ENCODE measurements around the gene SLC40A1.

The SLC40A1 gene

DNA sequence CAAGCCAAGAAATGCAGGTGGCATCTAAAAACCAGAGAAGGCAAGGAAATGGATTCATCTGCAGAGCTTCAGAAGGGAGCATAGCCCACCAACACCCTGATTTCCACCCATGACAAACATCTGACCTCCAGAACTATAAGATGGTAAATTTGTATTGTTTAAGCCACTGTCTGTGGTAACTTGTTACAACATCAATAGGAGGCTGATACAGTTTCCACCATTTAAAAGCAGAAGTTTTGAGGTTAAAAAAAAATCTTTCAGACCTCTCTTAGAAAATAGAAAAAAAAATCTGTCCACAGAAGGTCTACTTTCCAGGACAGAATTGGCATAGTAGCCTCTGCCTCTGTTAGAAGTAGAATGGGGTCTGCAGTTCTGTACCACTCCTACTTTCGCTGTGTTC, 37.2 kb downstream of the SLC40A1 start:
- DNase-seq (ENCODE audit: low read depth in 3 of 3, low spot score in 1 of 3), result no peak

DNA sequence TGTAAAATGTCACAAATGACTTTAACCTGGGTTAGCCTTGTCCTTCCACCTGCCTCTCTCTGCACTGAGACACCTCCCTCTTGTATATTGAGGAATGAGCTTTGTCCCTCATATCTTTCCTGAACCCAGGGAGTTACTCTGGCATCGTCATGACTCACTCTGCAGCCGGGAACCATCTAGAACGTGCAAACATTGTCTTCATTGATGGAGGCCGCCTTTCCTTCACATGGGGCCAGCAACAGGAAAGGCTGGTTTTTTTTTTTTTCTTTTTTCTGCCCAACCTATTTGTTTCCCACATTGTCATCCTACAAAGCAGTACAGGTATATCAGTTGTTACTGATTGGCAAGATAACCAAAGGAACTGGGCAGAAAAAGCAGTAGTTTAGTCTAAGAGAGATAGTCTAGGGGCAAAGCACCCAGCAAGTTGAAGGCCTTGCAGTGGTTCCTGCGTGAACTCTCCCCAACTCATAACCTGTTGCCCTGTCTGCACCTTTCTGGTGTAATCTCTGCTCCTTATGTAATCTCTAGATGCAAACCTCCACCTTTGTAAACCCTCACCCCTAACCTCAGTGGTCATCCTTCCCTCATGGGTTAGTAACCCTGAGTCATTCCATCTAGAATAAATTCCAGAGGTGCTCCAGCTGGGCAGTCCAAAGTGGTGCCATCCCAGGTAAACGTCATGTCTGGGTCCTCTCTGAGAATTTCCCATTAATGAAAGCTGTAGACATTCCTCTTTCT, 38.3 kb downstream of the SLC40A1 start:
- no peak for DNase-seq (ENCODE audit: low read depth in 3 of 3, low spot score in 1 of 3)

DNA sequence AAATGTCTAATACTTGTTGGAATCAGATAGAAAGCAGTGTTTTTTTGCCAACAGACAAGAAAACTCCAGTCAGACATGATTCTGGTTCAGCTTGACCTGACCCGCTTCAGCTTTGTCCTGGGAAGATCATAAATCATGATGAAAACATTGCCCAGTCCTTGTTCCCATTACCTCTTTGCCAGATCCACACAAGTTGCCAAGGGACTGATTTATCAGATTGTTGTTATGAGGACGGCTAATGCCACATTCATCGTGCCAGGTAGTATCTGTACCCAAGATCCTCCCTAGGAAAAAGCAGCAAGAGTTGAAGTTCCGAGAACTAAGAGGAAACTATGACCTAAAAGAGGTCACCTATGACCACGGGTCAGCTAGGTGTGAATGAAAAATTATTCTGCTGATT, 39.0 kb downstream of the SLC40A1 start:
- no peak for DNase-seq (ENCODE audit: low read depth in 3 of 3, low spot score in 1 of 3)

DNA sequence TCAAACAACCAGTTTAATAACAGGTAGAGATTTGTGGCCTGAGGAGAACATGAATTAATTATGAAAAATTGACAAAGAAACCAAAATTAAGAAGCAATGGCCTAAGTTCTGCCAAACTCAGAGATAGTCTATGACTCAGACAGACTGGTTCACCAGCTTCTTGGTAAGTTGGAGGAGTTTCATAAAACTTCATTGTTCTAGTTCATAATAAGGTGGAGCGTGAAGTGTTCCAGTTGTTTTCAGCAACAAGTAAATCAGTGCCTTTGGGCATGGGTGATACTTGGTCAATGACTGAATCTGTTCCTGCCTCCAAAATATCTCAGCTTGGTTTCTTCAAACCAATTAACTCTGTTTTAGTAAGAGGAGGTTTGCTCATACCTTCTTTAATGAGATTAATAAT, 40.0 kb downstream of the SLC40A1 start:
- DNase-seq (ENCODE audit: low read depth in 3 of 3, low spot score in 1 of 3), result no peak

DNA sequence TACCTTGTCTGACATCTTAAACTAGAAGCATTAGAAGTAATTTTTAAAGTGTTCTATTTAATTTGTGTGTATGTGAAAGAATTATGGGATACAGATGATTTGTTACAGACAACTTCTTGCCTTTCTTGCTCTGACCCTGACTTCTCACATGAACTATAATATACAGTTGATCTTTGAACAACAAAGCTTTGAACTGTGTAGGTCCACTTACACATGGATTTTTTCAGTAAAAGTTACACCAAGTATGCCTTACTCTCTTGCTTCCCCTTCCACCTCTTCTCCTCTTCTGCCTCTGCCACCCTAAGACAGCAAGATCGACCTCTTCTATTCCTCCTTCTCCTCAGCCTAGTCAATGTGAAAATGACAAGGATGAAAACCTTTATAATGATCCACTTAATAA, 42.2 kb downstream of the SLC40A1 start:
- no peak for DNase-seq (ENCODE audit: low read depth in 3 of 3, low spot score in 1 of 3)

DNA sequence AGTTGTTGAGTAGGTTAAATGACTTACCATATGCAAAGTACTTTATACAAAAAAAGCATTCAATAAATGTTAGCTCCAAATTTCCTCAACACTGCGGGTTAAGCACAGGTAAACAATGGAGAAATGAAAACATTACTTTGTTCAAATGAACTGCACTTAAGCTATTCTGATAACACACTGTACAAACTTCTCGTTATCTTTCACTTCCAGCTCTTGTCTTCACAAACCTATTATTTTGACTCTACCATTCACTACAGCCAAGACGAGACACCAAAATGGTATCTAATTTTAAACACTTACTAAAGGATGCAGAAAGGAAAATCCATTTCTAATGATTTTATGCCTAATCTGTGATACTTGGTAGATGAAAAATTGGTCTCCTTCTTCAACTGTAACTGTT, 43.8 kb downstream of the SLC40A1 start:
- DNase-seq (ENCODE audit: low read depth in 3 of 3, low spot score in 1 of 3), result no peak

DNA sequence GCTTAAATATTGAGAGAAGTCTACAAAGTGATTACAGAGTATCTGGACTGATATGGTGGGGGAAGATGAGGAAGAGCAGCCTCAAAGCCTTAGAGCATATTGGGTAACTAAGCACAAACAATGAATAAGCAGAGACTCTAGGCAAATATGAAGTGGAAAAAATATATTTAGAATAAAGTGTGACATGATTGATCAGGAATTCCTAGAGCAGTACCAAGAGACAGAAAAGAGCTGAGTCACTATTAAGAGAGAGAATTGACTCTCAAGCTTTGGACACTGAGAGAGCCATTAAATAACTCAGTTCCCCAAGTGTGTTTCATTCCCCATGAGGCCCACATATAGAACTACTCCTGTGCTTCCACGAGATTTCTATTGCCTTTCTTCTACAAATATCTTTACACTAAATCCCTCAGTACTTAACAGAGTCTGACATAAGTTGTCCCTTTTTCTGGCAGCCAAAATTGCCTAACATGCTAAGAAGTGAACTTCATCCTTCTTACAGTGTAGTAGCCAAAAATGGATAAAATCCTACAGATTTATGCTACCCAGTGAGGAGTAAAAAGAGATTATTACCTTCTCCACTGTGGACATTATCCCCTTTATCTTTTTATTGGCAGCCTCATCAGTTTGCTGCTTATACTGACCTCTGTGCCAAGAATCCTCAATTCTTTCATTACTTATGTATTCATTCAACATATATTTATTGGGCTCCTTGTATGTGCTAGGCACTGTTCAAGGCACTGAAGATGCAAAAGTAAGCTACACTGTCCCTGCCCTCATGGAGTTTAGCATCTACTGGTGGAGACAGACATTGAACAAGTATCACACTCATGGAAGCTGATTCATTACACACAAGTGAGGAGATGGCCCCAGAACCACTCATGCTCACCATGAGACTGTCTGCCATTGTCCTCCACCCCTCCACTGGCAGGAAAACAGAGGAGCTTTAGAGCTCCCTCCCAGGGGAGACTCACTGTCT, 45.4 kb downstream of the SLC40A1 start:
- no peak for DNase-seq (ENCODE audit: low read depth in 3 of 3, low spot score in 1 of 3)

DNA sequence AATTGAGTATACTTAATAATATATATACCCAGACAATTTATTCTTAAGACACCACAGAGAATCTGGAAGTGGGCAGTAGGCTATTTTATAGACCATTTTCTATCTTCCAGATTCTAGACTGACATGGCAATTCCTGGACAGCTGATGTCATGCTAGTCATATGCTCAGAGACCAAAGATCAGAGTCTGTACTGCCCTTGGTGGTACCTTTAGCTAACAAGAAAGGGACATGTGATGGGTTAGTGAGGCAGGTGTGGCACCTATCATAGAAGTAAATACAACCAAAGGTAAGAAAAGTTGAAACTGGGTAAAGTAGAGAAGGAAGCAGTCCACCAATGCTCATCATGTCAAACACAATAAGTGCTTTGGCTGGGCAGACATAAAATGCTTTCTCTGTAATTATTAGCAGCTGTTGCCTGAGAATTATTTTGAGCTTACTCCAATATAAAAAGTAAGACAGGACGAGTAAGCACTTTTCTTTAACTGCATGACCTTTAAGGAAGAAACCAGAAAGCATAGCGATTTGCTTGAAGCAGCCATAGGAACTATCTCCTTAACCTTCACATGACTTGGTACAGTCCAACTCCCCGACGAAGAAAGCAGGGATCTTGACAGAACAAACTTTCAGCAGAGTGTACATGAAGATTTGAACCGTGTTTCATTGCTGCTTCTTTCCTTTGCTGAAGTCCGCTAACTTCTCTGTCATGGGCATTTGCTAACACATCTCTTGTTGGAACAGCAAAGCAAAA, 47.1 kb downstream of the SLC40A1 start:
- no peak for DNase-seq (ENCODE audit: low read depth in 3 of 3, low spot score in 1 of 3)

DNA sequence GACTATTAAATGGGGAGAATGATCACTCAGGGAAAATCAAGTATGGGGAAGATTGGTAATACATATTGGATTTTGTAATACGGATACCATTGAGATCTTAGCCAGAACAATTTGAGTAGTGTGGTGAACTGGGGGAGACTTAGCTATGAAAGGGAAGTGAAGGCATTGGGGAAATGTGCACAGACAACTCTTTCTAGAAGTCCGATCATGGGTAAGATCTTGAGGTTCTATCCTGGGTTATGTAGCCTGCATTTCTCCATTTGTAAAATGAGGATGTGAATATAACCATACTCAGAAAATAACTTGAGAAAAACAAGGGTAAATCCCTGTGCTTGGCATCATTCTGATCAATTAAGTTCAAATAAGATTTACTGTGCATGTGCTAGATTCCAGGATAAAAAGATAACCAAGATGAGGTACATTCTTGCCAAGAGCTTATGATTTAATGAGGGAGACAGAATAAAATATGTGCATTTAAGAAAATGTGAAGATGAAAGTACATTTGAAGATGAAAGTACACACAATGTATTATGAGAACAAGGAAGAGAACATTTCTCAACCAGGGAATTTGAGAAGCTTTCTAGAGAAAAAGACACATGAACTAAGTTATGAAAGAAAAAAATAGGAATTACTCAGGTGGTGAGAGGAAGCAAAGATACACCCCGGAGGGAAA, 49.5 kb downstream of the SLC40A1 start:
- DNase-seq (ENCODE audit: low read depth in 3 of 3, low spot score in 1 of 3), result no peak

DNA sequence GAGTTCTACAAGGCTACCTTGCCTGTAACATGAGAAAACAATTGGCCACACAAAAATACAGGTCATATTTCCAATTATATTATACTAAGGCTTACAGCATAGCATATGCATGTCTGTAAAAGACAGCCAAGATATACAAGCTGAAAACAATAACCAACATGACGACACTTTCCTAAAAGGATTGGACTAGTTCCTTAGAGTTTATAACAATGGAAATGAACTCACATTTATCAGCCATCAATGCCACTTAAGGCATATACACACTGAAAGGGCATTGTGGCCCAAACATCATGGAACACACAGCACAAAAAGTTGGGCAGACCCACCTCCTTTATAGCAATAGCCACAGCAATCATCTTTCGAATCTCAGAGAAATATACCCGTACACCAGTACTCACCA, 52.0 kb downstream of the SLC40A1 start:
- DNase-seq (ENCODE audit: low read depth in 3 of 3, low spot score in 1 of 3), result no peak

DNA sequence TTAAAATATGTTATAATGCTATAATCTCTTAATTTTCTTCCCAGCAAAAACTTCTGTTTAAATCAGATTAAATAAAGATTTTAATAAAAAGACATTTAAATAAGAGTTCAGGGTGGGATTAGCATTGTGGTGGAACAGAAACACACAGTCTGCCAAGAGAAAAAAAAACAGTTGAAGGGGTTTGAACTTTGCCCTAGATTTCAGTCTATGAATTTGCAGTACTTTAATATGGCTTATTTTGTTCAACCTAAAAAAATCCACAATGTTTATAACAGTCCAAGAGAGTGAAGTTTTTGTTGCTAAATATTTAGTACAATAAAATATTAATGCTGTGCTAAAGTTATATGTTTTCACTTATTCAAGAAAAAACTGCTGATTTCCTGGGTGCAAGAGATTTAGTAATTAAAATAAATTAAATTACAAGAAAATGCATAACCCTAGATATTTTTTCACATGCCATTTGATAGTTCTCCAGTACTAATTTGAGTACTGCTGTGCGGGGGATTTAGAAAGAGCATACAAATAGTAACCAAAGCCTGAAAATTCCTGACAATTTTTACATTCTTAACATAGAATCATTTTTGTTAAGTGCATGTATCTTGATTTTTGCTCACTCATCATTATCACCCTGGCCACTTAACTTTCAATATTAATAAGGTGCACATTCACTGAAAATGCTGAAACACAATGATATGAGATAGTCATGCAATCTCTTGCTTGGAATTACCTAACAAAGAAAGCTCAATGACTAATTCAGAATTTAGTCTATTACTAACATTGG, 52.6 kb downstream of the SLC40A1 start:
- no peak for DNase-seq (ENCODE audit: low read depth in 3 of 3, low spot score in 1 of 3)

DNA sequence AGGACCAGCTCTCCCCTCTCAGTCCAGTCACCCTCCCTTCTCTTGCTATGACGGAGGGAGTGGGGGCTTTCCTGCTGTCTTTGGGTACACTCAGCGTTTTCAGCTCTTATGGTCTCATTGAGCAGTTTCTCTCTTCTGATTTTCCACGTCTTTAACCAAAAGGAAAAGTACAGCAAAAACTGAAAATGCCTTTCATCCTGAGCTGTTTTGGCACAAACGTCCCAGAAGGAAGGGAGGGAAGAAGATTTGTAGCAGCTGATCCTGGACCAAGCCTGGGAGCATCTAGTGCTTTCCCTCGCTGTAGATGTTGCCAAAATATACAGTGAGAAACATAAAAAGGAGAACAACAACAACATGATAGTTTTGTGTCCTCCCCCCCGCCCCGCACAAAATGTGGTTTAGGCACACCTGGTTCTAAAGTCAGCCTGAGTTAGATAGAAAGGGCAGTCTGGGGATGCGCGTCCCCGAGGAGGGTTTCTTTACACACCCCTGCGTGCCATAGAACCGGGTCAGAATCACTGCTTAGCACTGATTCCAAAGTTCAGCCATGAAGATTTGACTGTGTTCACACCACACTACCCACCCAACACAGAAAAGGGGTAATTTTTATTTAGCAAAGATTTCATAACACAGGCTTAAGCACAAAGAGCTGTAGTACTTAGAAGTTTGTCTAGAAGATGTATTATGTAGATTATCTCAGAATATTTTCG, 53.4 kb downstream of the SLC40A1 start:
- DNase-seq (ENCODE audit: low read depth in 3 of 3, low spot score in 1 of 3), result no peak

DNA sequence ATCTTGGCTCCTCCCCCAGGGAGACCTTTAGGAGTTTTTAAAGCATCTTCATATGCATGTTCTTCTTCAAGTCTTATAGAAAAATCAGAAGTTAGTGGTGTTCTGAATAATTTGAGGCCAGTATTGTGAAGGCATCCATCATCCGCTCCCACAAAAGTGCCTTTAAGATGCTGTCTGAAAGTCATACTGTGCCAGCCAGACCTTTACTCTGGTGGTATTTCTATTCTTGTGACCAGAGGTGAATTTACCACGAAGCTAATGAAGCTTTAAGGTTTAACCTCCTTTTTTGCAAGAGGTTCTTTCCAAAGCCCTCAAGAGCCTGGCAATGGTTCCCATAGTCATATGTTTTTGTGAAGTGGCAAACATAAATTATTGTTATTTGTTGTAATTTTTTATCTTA, 54.3 kb downstream of the SLC40A1 start:
- DNase-seq (ENCODE audit: low read depth in 3 of 3, low spot score in 1 of 3), result no peak

DNA sequence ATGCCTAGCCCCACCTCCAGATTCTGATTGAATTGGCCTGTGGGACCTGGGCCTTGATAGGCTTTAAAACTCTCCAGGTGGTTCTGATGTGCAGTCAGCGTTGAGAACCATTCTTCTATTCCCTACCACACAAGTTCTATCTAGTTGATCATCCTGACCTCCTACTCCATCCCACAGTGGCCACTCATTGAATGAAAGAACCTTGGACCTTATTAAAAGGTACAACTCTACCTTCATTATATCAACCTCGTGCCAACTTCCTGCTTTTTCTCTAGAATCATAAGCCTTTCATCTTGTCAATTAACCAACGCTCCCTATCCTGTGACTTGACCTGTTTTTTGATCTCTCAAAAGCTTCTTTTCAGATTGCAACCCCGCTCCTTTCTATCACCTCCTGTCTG, 55.8 kb downstream of the SLC40A1 start:
- DNase-seq (ENCODE audit: low read depth in 3 of 3, low spot score in 1 of 3), result no peak

DNA sequence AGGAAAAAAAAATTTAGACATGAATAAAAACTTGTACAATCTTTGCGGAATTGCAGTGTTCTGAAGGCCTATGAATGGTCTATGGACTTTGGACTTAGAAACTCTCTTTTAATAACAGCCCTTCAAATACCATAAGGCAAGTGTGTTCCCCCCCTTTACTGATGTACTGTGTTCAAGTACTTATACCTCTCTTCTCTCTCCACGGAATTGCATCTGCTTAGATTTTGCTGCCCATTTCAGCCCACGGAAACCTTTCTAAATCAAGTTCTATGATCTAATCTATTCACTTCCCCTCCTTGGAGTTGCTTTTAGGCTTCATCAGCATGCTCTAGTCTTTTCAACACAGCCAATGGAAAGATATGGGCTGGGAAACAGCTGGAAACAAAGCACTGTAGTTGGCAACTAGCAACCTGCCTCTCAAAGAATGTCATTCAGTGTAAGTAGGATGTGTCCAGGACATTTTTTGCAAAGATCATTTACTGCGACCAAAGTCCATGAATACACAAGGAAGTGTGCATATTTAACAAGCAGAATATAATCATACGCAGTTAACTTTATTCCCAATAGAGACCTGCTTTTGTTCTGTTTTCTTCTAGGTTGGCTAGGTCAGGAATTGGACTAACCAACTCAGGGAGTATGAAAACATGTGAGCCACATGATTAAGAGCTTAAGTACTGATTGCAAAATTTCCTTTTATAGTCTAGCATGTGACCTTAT, 58.0 kb downstream of the SLC40A1 start:
- no peak for DNase-seq (ENCODE audit: low read depth in 3 of 3, low spot score in 1 of 3)

DNA sequence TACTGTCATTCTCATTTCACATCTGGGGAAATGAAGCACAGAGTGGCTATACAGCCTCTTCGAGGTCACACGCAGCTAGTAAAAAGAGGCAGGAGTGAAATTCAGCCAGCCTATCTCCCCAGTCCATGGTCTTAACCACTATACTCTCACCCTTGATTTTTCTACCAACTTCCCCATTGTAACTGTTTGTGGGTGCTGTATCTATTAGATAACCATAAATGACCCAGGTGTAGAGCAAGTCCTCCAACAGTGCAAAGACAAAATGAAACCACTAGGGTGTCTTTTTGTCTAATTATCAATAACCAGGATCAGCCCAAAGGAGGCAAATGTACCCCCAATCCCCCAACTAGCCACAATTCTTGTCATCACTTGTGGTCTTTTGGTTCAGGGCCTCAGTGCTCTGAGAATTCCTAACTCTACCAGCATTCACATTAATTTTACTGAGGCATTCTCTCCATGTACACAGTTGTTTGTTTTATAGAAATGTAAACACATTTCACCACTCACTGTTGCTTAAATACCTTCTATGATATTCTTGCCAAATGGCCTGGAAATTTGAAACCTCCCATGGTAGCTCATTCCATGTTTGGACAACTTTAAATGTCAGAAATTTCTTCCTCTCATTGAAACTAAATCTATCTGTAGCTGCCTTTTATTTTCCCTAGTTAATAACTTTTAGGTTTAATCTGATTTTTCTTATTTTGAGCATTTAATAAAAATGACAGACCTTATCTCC, 58.7 kb downstream of the SLC40A1 start:
- DNase-seq (ENCODE audit: low read depth in 3 of 3, low spot score in 1 of 3), result no peak

DNA sequence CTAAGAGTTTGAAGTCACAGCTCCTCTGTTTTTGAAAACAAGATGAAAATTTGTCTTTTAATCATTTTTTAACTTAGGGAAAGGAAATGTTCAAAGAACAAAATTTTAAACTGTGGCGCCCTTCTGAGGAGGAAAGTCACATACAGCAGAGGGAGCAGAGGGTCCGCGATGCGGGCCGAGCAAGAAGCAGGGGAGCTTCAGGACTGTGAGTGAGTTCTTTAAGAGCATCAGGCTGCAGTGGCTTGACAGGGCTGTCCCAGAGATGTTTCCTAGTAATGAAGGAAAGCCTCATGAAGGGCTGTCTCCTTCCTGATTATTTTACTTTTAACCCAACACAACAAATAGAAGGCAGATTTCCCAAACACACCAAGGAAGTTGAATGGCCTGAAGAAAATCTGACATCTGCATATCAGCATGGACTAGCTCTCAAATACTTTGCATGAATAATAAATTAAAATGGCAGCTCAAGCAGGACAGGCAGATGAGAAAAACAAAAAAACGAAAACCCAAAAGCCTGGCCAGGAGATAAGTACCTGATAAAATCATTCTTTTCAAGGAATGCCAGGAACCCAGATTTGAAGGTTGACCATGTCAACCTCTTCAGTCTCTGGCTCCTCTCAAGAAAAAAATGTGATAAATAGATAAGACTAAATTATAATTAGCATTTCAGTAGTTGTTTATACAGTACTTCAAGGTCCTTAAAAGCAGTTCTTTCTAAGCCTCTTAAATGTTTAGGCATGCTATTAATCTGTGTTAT, 60.8 kb downstream of the SLC40A1 start:
- DNase-seq (ENCODE audit: low read depth in 3 of 3, low spot score in 1 of 3), result no peak

All from stimulated activated CD4-positive, alpha-beta T cell treated with anti-CD3 and anti-CD28 coated beads, TNF-alpha, amount 100 ng/mL, for 1 hour (primary cell).